Tibial nerve (tissue), 4 donors: Measurements from ENCODE around the gene SLITRK1. TPM values are rescaled to one million over a fixed set of nuclear protein-coding genes. Genes with fewer than 3 reads are reported as not detected.

ENCODE experiments used
- DNase-seq, 2 donors: peaks; one replicate each; pipeline ENCODE4 v3.0.0-alpha.2; 2019; ENCODE audit warnings: low spot score in 2 of 2
- H3K27ac ChIP-seq, 4 donors: fragments of 200-600 bp; sonication (generic) in 3 of 4; one replicate each; pipeline ENCODE4 v1.5.1; 2017 to 2019; ENCODE audit warnings: mild to moderate bottlenecking in 1 of 4
- H3K27me3 ChIP-seq, 2 donors: fragments of 200-600 bp; sonication (generic) in 1 of 2; one replicate each; pipeline versions ENCODE4 v1.5.1 to v1.6.0; 2017 to 2019
- H3K36me3 ChIP-seq, 3 donors: fragments of 200-600 bp; sonication (generic); one replicate each; pipeline ENCODE4 v1.5.1; 2018 to 2019
- H3K4me1 ChIP-seq, 4 donors: fragments of 200-600 bp; sonication (generic) in 3 of 4; one replicate each; pipeline ENCODE4 v1.5.1; 2017 to 2019
- H3K4me3 ChIP-seq, 4 donors: fragments of 200-600 bp; sonication (generic) in 3 of 4; one replicate each; pipeline ENCODE4 v1.5.1; 2017 to 2019; ENCODE audit warnings: mild to moderate bottlenecking in 1 of 4, moderate library complexity in 1 of 4
- H3K9me3 ChIP-seq, 4 donors: fragments of 200-600 bp; sonication (generic) in 3 of 4; one replicate each; pipeline ENCODE4 v1.5.1; 2017 to 2019
- EP300 ChIP-seq, 2 donors: sonication (generic); formaldehyde crosslinking; IDR thresholded peaks; one replicate each; pipeline ENCODE4 v1.6.1; 2017; ENCODE audit warnings: antibody characterized with exemption in 2 of 2, mild to moderate bottlenecking in 1 of 2
- POLR2A ChIP-seq, 2 donors: fragments of 450-650 bp; IDR thresholded peaks; one replicate each; pipeline ENCODE4 v1.6.1; 2017; ENCODE audit warnings: antibody characterized with exemption in 2 of 2, mild to moderate bottlenecking in 2 of 2, moderate library complexity in 2 of 2
- WGBS, 2 donors: methylation state at CpG; one replicate each; pipeline ENCODE4 v1.1.5; 2018; 5-methylcytosine and 5-hydroxymethylcytosine counted together
- total RNA-seq, 4 donors: library from RNA; depleted of rRNA; stranded (reverse); fragments of >200 nt; gene quantifications; one replicate each; pipeline ENCODE4 v1.1.0, GENCODE V29; 2016
- TF ChIP-seq, protein P1 (sequence below), 5 experiments: fragments of 200-600 bp in 3 of 5; fragments of 450-650 bp in 2 of 5; sonication (generic) in 3 of 5; IDR thresholded peaks; one replicate each; pipeline ENCODE4 v1.5.1; 2016 to 2019; ENCODE audit warnings: antibody characterized with exemption in 5 of 5, mild to moderate bottlenecking in 3 of 5, moderate library complexity in 2 of 5

Gene SLITRK1
- total RNA-seq, 4 donors from 2014 or later = 0.90 to 2.0 (median 1.8) TPM

DNA sequence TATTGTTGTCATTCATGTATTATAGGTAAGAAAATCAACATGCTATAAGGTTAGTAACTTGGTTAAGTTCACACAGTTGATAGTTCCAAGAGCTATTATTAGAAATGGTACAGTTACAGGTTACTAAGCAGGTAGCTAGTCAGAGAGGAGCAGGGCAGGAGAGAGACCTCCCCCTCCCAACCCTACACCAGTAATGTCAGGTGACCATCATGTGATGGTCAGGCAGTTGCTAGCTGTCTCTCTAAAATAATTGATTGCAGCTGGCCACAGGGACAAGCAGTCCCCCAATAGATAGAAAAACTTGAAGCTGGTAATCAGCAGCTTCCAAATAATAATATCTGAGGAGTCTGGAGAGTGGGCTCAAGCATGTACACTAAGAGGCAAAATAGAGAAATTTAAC is 14.6 kb downstream of the SLITRK1 start:
- TF ChIP-seq POLR2A (IDR thresholded peaks at IDR 0.05) = no peak
- TF ChIP-seq, protein P1, sequence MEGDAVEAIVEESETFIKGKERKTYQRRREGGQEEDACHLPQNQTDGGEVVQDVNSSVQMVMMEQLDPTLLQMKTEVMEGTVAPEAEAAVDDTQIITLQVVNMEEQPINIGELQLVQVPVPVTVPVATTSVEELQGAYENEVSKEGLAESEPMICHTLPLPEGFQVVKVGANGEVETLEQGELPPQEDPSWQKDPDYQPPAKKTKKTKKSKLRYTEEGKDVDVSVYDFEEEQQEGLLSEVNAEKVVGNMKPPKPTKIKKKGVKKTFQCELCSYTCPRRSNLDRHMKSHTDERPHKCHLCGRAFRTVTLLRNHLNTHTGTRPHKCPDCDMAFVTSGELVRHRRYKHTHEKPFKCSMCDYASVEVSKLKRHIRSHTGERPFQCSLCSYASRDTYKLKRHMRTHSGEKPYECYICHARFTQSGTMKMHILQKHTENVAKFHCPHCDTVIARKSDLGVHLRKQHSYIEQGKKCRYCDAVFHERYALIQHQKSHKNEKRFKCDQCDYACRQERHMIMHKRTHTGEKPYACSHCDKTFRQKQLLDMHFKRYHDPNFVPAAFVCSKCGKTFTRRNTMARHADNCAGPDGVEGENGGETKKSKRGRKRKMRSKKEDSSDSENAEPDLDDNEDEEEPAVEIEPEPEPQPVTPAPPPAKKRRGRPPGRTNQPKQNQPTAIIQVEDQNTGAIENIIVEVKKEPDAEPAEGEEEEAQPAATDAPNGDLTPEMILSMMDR (IDR thresholded peaks at IDR 0.05) = no peak
- TF ChIP-seq EP300 (IDR thresholded peaks at IDR 0.05) = no peak
- Histone ChIP-seq H3K27me3 (no peaks in the 10 kb centered on the region), H3K4me3 (no peak overlapping the region), H3K4me1 (no peaks in the 10 kb centered on the region), H3K27ac (no peak overlapping the region), H3K9me3 (no peaks in the 10 kb centered on the region), H3K36me3 (no peaks in the 10 kb centered on the region)
- no peak for DNase-seq

DNA sequence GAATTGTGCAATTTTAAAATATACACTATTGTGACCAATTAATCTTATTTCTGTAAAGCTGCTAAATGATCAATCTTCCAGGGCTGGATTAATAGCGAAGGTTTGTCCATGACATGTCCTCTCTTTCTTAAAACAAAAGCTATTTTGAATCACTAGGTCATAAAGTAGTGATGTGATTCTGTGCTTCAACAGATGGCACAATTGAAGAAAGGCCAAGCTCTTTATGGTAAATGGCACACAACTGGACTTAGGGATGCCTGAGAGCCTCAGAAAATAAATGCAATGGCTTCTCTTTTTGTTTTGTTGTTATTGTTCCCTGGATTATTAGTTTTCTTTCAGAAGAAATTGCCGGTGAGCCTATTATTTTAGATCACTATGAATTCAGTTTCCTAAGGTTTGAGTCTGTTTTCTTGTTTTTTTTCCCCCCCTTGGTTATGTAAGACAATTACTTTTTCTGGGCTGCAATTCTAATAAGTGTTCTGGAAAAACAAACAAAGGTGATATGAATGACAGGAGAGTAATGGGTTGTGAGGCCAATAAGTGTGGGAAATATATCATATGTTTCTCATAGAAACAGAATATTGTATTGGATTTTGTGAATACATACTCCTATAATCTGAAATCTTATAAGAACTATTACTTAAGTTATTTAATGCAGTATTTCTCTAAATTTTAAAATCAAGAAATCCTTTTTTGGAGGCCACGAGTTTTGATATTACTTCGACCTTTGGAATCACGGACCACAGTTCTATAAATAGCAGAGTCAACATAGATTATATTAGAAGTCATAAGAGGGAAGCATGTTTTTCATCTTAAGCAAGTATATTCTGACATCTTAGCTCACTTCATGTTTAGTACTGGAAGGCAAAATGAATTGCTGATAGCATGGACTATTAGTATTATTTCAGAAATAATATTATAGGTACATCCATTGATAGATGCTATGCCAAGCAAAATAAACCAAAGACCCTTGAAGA is 16.8 kb downstream of the SLITRK1 start:
- TF ChIP-seq POLR2A (IDR thresholded peaks at IDR 0.05) = no peak
- TF ChIP-seq, protein P1 (IDR thresholded peaks at IDR 0.05) = no peak
- TF ChIP-seq EP300 (IDR thresholded peaks at IDR 0.05) = no peak
- Histone ChIP-seq H3K4me1 (no peaks in the 10 kb centered on the region), H3K4me3 (no peak overlapping the region), H3K9me3 (no peaks in the 10 kb centered on the region), H3K27ac (no peak overlapping the region), H3K36me3 (no peaks in the 10 kb centered on the region), H3K27me3 (no peaks in the 10 kb centered on the region)
- WGBS, 2 donors = 82 to 83% methylated on average over 5 of the region's 5 CpGs
- DNase-seq = no peak

DNA sequence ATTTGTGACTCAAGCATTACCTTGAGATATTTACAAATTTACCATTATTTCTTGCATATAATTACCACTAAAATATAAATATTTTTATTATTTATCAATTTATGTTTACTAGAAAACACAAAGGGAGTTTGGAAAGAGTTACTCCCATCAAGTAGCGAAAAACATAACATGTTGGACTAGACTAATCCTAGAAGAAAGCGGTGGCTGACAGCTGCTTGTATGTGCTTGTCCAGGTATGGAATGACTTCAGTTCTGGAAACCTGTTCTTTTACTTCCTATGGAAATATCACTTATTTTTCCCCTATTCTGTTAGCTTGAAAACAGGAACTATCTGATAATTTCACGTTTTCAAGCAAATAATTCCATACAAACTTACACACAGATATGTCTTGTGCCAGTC is 28.5 kb downstream of the SLITRK1 start:
- no peak for DNase-seq
- no peaks in the 10 kb centered on the region for H3K4me1 ChIP-seq
- no peak overlapping the region for H3K4me3 ChIP-seq
- H3K27ac ChIP-seq = no peak overlapping the region
- 80 to 85% methylated on average over 3 of the region's 3 CpGs for WGBS, 2 donors
- H3K27me3 ChIP-seq = no peaks in the 10 kb centered on the region
- H3K9me3 ChIP-seq = no peaks in the 10 kb centered on the region
- no peaks in the 10 kb centered on the region for H3K36me3 ChIP-seq
- TF ChIP-seq, protein P1 (IDR thresholded peaks at IDR 0.05) = no peak
- no peak for TF ChIP-seq POLR2A (IDR thresholded peaks at IDR 0.05)
- no peak for TF ChIP-seq EP300 (IDR thresholded peaks at IDR 0.05)

DNA sequence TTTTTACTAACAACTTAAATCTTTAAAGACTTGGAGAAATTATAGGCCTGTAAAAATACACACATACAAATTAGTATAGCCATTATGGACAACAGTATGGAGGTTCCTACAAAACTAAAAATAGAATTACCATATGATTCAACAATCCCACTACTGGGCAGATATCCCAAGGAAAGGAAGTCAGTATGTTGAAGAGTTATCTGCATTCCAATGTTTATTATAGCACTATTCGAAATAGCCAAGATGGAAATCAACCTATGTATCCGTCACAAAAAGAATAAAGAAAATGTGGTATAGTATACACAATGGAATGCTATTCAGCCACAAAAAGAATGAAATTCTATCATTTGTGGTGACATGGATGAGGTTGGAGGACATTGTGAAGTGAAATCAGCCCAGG is 37.2 kb downstream of the SLITRK1 start:
- Histone ChIP-seq H3K36me3 (no peaks in the 10 kb centered on the region), H3K27me3 (no peaks in the 10 kb centered on the region), H3K4me3 (no peak overlapping the region), H3K27ac (no peak overlapping the region), H3K9me3 (no peaks in the 10 kb centered on the region), H3K4me1 (no peaks in the 10 kb centered on the region)
- 88 to 94% methylated on average over 2 of the region's 2 CpGs for WGBS, 2 donors
- TF ChIP-seq, protein P1 (IDR thresholded peaks at IDR 0.05) = no peak
- no peak for TF ChIP-seq POLR2A (IDR thresholded peaks at IDR 0.05)
- DNase-seq = no peak

DNA sequence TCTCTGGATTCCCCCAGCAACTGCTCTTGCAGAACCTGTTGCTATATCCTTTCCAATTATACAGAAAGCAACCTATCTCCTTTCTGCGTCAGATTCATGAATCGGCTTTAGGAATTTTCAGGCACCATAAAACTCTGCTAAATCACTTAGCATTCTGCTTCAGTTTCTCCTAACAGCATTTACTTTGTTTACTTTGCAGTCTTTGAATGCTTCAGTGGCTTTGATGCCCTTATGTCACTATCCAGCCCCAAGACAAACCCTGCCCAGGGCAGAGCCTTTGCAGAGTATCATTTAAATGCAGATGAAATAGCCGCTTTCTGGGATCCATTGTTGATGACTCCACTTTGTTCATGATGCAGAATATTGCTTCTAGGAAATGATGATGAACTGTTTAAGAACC is 43.1 kb downstream of the SLITRK1 start:
- no peak overlapping the region for H3K27ac ChIP-seq
- 40 to 60% methylated on average over 3 of the region's 3 CpGs for WGBS, 2 donors
- no peaks in the 10 kb centered on the region for H3K9me3 ChIP-seq
- H3K36me3 ChIP-seq = no peaks in the 10 kb centered on the region
- H3K27me3 ChIP-seq = no peaks in the 10 kb centered on the region
- TF ChIP-seq, protein P1 (IDR thresholded peaks at IDR 0.05) = no peak
- TF ChIP-seq POLR2A (IDR thresholded peaks at IDR 0.05) = no peak
- no peak for TF ChIP-seq EP300 (IDR thresholded peaks at IDR 0.05)
- no peak overlapping the region for H3K4me3 ChIP-seq
- no peaks in the 10 kb centered on the region for H3K4me1 ChIP-seq
- no peak for DNase-seq
